ENCODE results near the gene LRRC39.

The LRRC39 gene

GRCh38 chr1:100219457-100219856 is 41.4 kb upstream of the LRRC39 start:
- H3K36me3 ChIP-seq (ENCODE audit: insufficient read depth, low read length): peaks cover 23% of the 10 kb centered on the region
- H3K9me2 ChIP-seq (ENCODE audit: low read depth, low read length): no peaks in the 10 kb centered on the region
- no peaks in the 10 kb centered on the region for H3F3A ChIP-seq (ENCODE audit: insufficient read depth, low read length)
- H3K27me3 ChIP-seq (ENCODE audit: insufficient read depth, low read length): no peaks in the 10 kb centered on the region
- no peaks in the 10 kb centered on the region for H4K20me1 ChIP-seq (ENCODE audit: insufficient read depth, low read length)
- H3K4me2 ChIP-seq (ENCODE audit: low read length): no peak overlapping the region
- no peak for TF ChIP-seq EZH2 (IDR thresholded peaks at IDR 0.05; ENCODE audit: borderline replicate concordance, low read length)
- no peak for TF ChIP-seq CTCF (IDR thresholded peaks at IDR 0.05; ENCODE audit: low read length)
- H2AFZ ChIP-seq (ENCODE audit: low read length): no peak overlapping the region
- H3K4me1 ChIP-seq (ENCODE audit: insufficient read depth, low read length, severe bottlenecking): no peaks in the 10 kb centered on the region
- no peak overlapping the region for H3K27ac ChIP-seq (ENCODE audit: low read depth, low read length, poor library complexity, severe bottlenecking)
- no peaks in the 10 kb centered on the region for H3K9me3 ChIP-seq (ENCODE audit: low read length)
- H3K4me3 ChIP-seq (ENCODE audit: low read depth, low read length, poor library complexity, severe bottlenecking): no peak overlapping the region
- H3K9ac ChIP-seq (ENCODE audit: low read length): no peak overlapping the region
- no peaks in the 10 kb centered on the region for H3K79me2 ChIP-seq (ENCODE audit: insufficient read depth, low read length)

GRCh38 chr1:100217834-100218233 is 39.8 kb upstream of the LRRC39 start:
- H3F3A ChIP-seq (ENCODE audit: insufficient read depth, low read length): no peaks in the 10 kb centered on the region
- H3K4me1 ChIP-seq (ENCODE audit: insufficient read depth, low read length, severe bottlenecking): no peaks in the 10 kb centered on the region
- H2AFZ ChIP-seq (ENCODE audit: low read length): no peak overlapping the region
- H3K27me3 ChIP-seq (ENCODE audit: insufficient read depth, low read length): no peaks in the 10 kb centered on the region
- H3K27ac ChIP-seq (ENCODE audit: low read depth, low read length, poor library complexity, severe bottlenecking): no peak overlapping the region
- no peaks in the 10 kb centered on the region for H3K9me3 ChIP-seq (ENCODE audit: low read length)
- no peak overlapping the region for H3K4me3 ChIP-seq (ENCODE audit: low read depth, low read length, poor library complexity, severe bottlenecking)
- H3K9ac ChIP-seq (ENCODE audit: low read length): no peak overlapping the region
- H3K36me3 ChIP-seq (ENCODE audit: insufficient read depth, low read length): peaks cover 36% of the 10 kb centered on the region
- H4K20me1 ChIP-seq (ENCODE audit: insufficient read depth, low read length): no peaks in the 10 kb centered on the region
- no peak overlapping the region for H3K4me2 ChIP-seq (ENCODE audit: low read length)
- TF ChIP-seq EZH2 (IDR thresholded peaks at IDR 0.05; ENCODE audit: borderline replicate concordance, low read length): no peak
- no peak for TF ChIP-seq CTCF (IDR thresholded peaks at IDR 0.05; ENCODE audit: low read length)
- no peaks in the 10 kb centered on the region for H3K79me2 ChIP-seq (ENCODE audit: insufficient read depth, low read length)
- H3K9me2 ChIP-seq (ENCODE audit: low read depth, low read length): no peaks in the 10 kb centered on the region

- H3K4me2 ChIP-seq (ENCODE audit: low read length): no peak overlapping the region
- no peak overlapping the region for H3K4me3 ChIP-seq (ENCODE audit: low read depth, low read length, poor library complexity, severe bottlenecking)
- H3K9me2 ChIP-seq (ENCODE audit: low read depth, low read length): no peaks in the 10 kb centered on the region
- H3K9me3 ChIP-seq (ENCODE audit: low read length): no peaks in the 10 kb centered on the region
- no peaks in the 10 kb centered on the region for H3F3A ChIP-seq (ENCODE audit: insufficient read depth, low read length)
- H2AFZ ChIP-seq (ENCODE audit: low read length): no peak overlapping the region
- no peak overlapping the region for H3K9ac ChIP-seq (ENCODE audit: low read length)
- H3K27me3 ChIP-seq (ENCODE audit: insufficient read depth, low read length): no peaks in the 10 kb centered on the region
- H3K4me1 ChIP-seq (ENCODE audit: insufficient read depth, low read length, severe bottlenecking): no peaks in the 10 kb centered on the region
- no peaks in the 10 kb centered on the region for H4K20me1 ChIP-seq (ENCODE audit: insufficient read depth, low read length)
- no peak overlapping the region for H3K27ac ChIP-seq (ENCODE audit: low read depth, low read length, poor library complexity, severe bottlenecking)
- no peaks in the 10 kb centered on the region for H3K79me2 ChIP-seq (ENCODE audit: insufficient read depth, low read length)
- TF ChIP-seq EZH2 (IDR thresholded peaks at IDR 0.05; ENCODE audit: borderline replicate concordance, low read length) (no peak), CTCF (IDR thresholded peaks at IDR 0.05; ENCODE audit: low read length) (no peak)
- peaks cover 53% of the 10 kb centered on the region for H3K36me3 ChIP-seq (ENCODE audit: insufficient read depth, low read length)
Measured at GRCh38 chr1:100215101-100215500, 37.0 kb upstream of the LRRC39 start.
